ENCODE results near the gene OR52B2. TPM values are rescaled to one million over a fixed set of nuclear protein-coding genes. Genes with fewer than 3 reads are reported as not detected.

OR52B2 gene
- total RNA-seq, 4 donors from 2014 or later, result not detected

DNA sequence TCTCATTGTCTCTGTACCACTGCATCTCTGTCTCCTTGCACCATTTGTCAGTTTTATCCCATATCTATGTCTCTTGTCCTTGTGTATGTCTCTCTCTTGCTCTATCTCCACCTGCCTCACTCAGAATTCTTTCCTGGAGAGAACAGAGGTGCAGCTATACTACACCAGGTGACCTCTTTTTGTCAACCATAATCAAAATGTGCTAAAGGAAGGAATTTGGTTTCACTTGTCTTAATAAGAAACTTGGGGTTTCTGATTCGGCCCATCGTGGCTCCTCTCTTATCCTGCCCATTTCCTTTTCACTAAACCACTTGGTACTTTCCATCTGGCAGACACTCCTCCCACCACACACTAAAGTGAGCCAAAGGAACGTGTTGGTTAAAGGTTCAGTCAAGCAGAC is 33.2 kb upstream of the OR52B2 start:
- DNase-seq, result no peak
- no peaks in the 10 kb centered on the region for H3K9me3 ChIP-seq
- no peak for TF ChIP-seq POLR2A (IDR thresholded peaks at IDR 0.05)
- TF ChIP-seq, protein P1, sequence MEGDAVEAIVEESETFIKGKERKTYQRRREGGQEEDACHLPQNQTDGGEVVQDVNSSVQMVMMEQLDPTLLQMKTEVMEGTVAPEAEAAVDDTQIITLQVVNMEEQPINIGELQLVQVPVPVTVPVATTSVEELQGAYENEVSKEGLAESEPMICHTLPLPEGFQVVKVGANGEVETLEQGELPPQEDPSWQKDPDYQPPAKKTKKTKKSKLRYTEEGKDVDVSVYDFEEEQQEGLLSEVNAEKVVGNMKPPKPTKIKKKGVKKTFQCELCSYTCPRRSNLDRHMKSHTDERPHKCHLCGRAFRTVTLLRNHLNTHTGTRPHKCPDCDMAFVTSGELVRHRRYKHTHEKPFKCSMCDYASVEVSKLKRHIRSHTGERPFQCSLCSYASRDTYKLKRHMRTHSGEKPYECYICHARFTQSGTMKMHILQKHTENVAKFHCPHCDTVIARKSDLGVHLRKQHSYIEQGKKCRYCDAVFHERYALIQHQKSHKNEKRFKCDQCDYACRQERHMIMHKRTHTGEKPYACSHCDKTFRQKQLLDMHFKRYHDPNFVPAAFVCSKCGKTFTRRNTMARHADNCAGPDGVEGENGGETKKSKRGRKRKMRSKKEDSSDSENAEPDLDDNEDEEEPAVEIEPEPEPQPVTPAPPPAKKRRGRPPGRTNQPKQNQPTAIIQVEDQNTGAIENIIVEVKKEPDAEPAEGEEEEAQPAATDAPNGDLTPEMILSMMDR (IDR thresholded peaks at IDR 0.05), result no peak
- no peak overlapping the region for H3K4me3 ChIP-seq
- intact Hi-C loops (cut with DNase I), result no loop called here
- no peak overlapping the region for H3K27ac ChIP-seq
- peaks cover 0 to 44% (median 0%) of the 10 kb centered on the region in 3 donors for H3K36me3 ChIP-seq
- no peaks in the 10 kb centered on the region for H3K27me3 ChIP-seq
- no peaks in the 10 kb centered on the region for H3K4me1 ChIP-seq
- WGBS, 2 donors, result 43 to 47% methylated on average over 3 of the region's 3 CpGs

DNA sequence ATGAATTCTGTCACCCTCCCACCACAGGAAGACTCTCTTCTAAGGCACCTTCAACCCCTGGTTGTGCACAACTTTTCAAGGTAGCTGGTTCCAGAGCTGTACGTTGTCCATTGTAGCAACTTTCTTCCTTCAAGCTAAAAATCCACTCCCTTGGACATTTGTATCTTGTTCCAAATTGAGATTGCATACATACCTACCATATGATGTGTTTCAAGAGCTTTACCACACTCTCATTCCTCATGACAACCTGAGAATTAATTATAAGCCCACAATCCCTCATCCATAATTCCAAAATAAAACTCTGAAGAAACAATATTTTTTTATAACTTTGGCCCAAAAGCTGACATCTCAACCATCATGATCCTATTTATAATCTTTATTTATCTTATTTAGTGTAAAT is 31.9 kb upstream of the OR52B2 start:
- intact Hi-C loops (cut with DNase I), result no loop called here
- no peak for DNase-seq
- H3K9me3 ChIP-seq, result no peaks in the 10 kb centered on the region
- no peak overlapping the region for H3K4me3 ChIP-seq
- TF ChIP-seq, protein P1 (IDR thresholded peaks at IDR 0.05), result no peak
- no peak for TF ChIP-seq POLR2A (IDR thresholded peaks at IDR 0.05)
- no peaks in the 10 kb centered on the region for H3K4me1 ChIP-seq
- H3K36me3 ChIP-seq, result peaks cover 0 to 31% (median 0%) of the 10 kb centered on the region in 3 donors
- no peaks in the 10 kb centered on the region for H3K27me3 ChIP-seq
- no peak overlapping the region for H3K27ac ChIP-seq
- WGBS, 2 donors, result 71 to 91% methylated on average over 1 of the region's 1 CpG

DNA sequence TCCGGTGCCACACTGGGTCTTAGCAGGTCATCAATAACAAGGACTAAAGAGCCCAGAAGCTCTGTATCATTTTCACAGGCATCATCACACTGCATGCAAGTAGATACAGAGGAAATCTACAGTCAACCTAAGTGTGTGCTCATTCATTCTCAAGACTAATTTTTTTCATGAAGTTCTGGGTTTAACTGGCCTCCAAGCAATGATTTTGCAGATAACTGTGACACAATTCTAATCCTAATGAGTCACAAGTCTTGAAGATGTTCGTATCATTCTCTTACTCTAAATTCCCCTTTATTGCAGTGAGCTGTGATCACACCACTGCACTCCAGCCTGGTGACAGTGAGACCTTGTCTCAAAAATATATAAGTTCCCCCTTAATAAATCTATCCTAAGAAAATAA is 31.4 kb upstream of the OR52B2 start:
- Histone ChIP-seq H3K4me1 (no peaks in the 10 kb centered on the region), H3K36me3 (peaks cover 0 to 25% (median 0%) of the 10 kb centered on the region in 3 donors), H3K27me3 (no peaks in the 10 kb centered on the region), H3K27ac (no peak overlapping the region), H3K4me3 (no peak overlapping the region), H3K9me3 (no peaks in the 10 kb centered on the region)
- WGBS, 2 donors, result 45 to 55% methylated on average over 2 of the region's 2 CpGs
- intact Hi-C loops (cut with DNase I), result no loop called here
- DNase-seq, result no peak
- TF ChIP-seq, protein P1 (IDR thresholded peaks at IDR 0.05), result no peak
- TF ChIP-seq POLR2A (IDR thresholded peaks at IDR 0.05), result no peak

DNA sequence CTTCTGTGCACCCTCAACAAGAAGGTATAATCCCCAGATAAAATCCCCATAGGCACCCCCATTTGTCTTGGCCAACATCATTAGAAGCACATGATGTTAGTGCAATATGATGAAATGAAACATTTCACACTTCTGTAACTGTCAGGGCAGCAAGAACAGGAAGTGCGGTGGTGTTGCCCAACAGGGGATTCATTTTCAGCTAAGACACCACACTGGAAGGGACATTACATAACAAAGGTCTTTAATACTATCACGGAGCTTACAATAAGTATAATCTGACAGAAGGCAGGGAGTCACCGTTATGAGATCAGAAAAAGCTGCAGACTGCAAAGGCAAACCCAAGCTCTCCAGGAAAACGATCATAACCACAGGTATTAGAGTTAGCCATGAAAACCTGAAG is 30.8 kb upstream of the OR52B2 start:
- DNase-seq, result no peak
- no peak overlapping the region for H3K27ac ChIP-seq
- no peak overlapping the region for H3K4me3 ChIP-seq
- no peaks in the 10 kb centered on the region for H3K27me3 ChIP-seq
- intact Hi-C loops (cut with DNase I), result no loop called here
- no peaks in the 10 kb centered on the region for H3K9me3 ChIP-seq
- TF ChIP-seq, protein P1 (IDR thresholded peaks at IDR 0.05), result no peak
- no peak for TF ChIP-seq POLR2A (IDR thresholded peaks at IDR 0.05)
- H3K4me1 ChIP-seq, result no peaks in the 10 kb centered on the region
- WGBS, 2 donors, result 54 to 62% methylated on average over 4 of the region's 4 CpGs
- H3K36me3 ChIP-seq, result peaks cover 0 to 21% (median 0%) of the 10 kb centered on the region in 3 donors

DNA sequence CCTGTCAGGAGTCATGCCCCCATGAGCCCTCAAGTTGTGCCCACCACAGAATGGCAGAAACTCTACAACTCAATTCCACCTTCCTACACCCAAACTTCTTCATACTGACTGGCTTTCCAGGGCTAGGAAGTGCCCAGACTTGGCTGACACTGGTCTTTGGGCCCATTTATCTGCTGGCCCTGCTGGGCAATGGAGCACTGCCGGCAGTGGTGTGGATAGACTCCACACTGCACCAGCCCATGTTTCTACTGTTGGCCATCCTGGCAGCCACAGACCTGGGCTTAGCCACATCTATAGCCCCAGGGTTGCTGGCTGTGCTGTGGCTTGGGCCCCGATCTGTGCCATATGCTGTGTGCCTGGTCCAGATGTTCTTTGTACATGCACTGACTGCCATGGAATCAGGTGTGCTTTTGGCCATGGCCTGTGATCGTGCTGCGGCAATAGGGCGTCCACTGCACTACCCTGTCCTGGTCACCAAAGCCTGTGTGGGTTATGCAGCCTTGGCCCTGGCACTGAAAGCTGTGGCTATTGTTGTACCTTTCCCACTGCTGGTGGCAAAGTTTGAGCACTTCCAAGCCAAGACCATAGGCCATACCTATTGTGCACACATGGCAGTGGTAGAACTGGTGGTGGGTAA is 29.2 kb upstream of the OR52B2 start, which contains the start of gene OR52W1:
Gene OR52W1, plus strand, starts transcription at position 51 of the 637 bp plus-strand sequence. Its CDS starts 0 bp downstream, at position 51.
- WGBS, 2 donors, result 86 to 100% methylated on average over 2 of the region's 5 CpGs
- H3K4me1 ChIP-seq, result no peaks in the 10 kb centered on the region
- no peak within 1 kb of the TSS for H3K4me3 ChIP-seq
- intact Hi-C loops (cut with DNase I), result no loop called here
- no peak within 1 kb of the TSS for H3K27ac ChIP-seq
- H3K9me3 ChIP-seq, result no peaks in the 10 kb centered on the region
- DNase-seq, result no peak
- peaks cover 0 to 4% (median 0%) of the 10 kb centered on the region in 3 donors for H3K36me3 ChIP-seq
- H3K27me3 ChIP-seq, result no peaks in the 10 kb centered on the region
- TF ChIP-seq POLR2A (IDR thresholded peaks at IDR 0.05), result no peak
- TF ChIP-seq, protein P1 (IDR thresholded peaks at IDR 0.05), result no peak

Data from esophagus squamous epithelium (tissue), 5 donors.